HEK293T (cell line): ENCODE results near the gene LTA.

Experiments used
- CTCF ChIA-PET: fragments of 350-600 bp; formaldehyde crosslinking; extraction: SDS; loops from one replicate; lab custom pipeline; 2021; ENCODE audit warnings: antibody characterized with exemption, inconsistent platforms; lab: Yijun Ruan, JAX
- POLR2A ChIA-PET: fragments of 350-600 bp; formaldehyde crosslinking; extraction: SDS; loops from one replicate; lab custom pipeline; 2020; ENCODE audit warnings: antibody characterized with exemption, inconsistent platforms; lab: Yijun Ruan, JAX
- DNase-seq: peaks from one replicate; pipeline ENCODE4 v3.0.0; 2012; ENCODE audit warnings: mixed read lengths; ENCODE audit errors: extremely low spot score
- ARNT ChIP-seq: fragments of 450-650 bp; IDR thresholded peaks from 2 replicates; pipeline ENCODE4 v1.6.1; 2017; ENCODE audit warnings: mild to moderate bottlenecking
- BHLHE40 ChIP-seq: fragments of 450-650 bp; IDR thresholded peaks from 2 replicates; pipeline ENCODE4 v1.6.1; 2016; ENCODE audit warnings: mild to moderate bottlenecking, moderate library complexity, borderline replicate concordance
- CTBP1 ChIP-seq: fragments of 450-650 bp; IDR thresholded peaks from 2 replicates; pipeline ENCODE4 v1.6.1; 2016; ENCODE audit warnings: borderline replicate concordance
- ELF4 ChIP-seq: fragments of 450-650 bp; IDR thresholded peaks from 2 replicates; pipeline ENCODE4 v1.6.1; 2017; ENCODE audit warnings: antibody characterized with exemption
- FOXA1 ChIP-seq: fragments of 450-650 bp; IDR thresholded peaks from 2 replicates; pipeline ENCODE4 v1.6.1; 2016; ENCODE audit warnings: mild to moderate bottlenecking
- FOXK2 ChIP-seq: fragments of 450-650 bp; IDR thresholded peaks from 2 replicates; pipeline ENCODE4 v1.6.1; 2016; ENCODE audit warnings: mild to moderate bottlenecking
- FOXM1 ChIP-seq: fragments of 450-650 bp; IDR thresholded peaks from 2 replicates; pipeline ENCODE4 v1.6.1; 2017; ENCODE audit warnings: mild to moderate bottlenecking, borderline replicate concordance
- HDGF ChIP-seq: fragments of 450-650 bp; IDR thresholded peaks from 2 replicates; pipeline ENCODE4 v1.6.1; 2017; ENCODE audit warnings: antibody characterized with exemption, borderline replicate concordance
- L3MBTL2 ChIP-seq: fragments of 450-650 bp; conservative IDR thresholded peaks from 2 replicates; pipeline ENCODE4 v1.6.1; 2016; ENCODE audit warnings: mild to moderate bottlenecking
- LEF1 ChIP-seq: fragments of 450-650 bp; IDR thresholded peaks from 2 replicates; pipeline ENCODE4 v1.6.1; 2017; ENCODE audit warnings: mild to moderate bottlenecking, borderline replicate concordance
- NFRKB ChIP-seq: fragments of 450-650 bp; IDR thresholded peaks from 2 replicates; pipeline ENCODE4 v1.6.1; 2016; ENCODE audit warnings: mild to moderate bottlenecking, moderate library complexity
- PKNOX1 ChIP-seq: fragments of 450-650 bp; IDR thresholded peaks from 2 replicates; pipeline ENCODE4 v1.6.1; 2016
- SP1 ChIP-seq: fragments of 450-650 bp; IDR thresholded peaks from 2 replicates; pipeline ENCODE4 v1.6.1; 2017
- SUZ12 ChIP-seq: fragments of 450-650 bp; IDR thresholded peaks from 2 replicates; pipeline ENCODE4 v1.6.1; 2016; ENCODE audit warnings: mild to moderate bottlenecking
- TARDBP ChIP-seq: fragments of 450-650 bp; IDR thresholded peaks from 2 replicates; pipeline ENCODE4 v1.6.1; 2016
- ZNF384 ChIP-seq: fragments of 450-650 bp; IDR thresholded peaks from 2 replicates; pipeline ENCODE4 v1.6.1; 2016

Gene LTA

GRCh38 chr6:31529329-31530150 is 42.5 kb upstream of the LTA start:
- ChIA-PET POLR2A (interaction anchor here (1.1 to 8.4 kb wide), 5 partner anchors 11 to 35 kb away, joined by 4 to 114 read pairs (median 6); partner anchors contain the start of genes DDX39B, MICB and NFKBIL1), CTCF (interaction anchor here (0.9 to 1.1 kb wide), 2 partner anchors 17 to 59 kb away, joined by 3 read pairs; partner anchors contain the start of gene ATP6V1G2)
- TF ChIP-seq FOXM1 = no peak
- no peak for TF ChIP-seq SUZ12
- TF ChIP-seq LEF1 = no peak
- TF ChIP-seq NFRKB = no peak
- no peak for DNase-seq

- TF ChIP-seq TARDBP (no peak), FOXA1 (no peak), L3MBTL2 (no peak), BHLHE40 (no peak)
- CTCF ChIA-PET = no interaction called here
- DNase-seq = no peak
- POLR2A ChIA-PET = interaction anchor here (2.5 to 8.4 kb wide), 2 partner anchors 10 to 35 kb away, joined by 11 to 114 read pairs; partner anchors contain the start of gene DDX39B
Measured at GRCh38 chr6:31530659-31531058, 41.4 kb upstream of the LTA start.

GRCh38 chr6:31531162-31531561 is 40.9 kb upstream of the LTA start:
- CTCF ChIA-PET = interaction anchor here (0.6 kb wide), 1 partner anchor 15 kb away, joined by 3 read pairs; the partner anchor contains the start of gene ATP6V1G2
- DNase-seq = no peak
- no peak for TF ChIP-seq L3MBTL2
- TF ChIP-seq ELF4 = no peak
- TF ChIP-seq TARDBP = no peak
- no peak for TF ChIP-seq NFRKB
- no peak for TF ChIP-seq CTBP1
- TF ChIP-seq FOXM1 = no peak
- TF ChIP-seq BHLHE40 = no peak
- no peak for TF ChIP-seq SUZ12
- no peak for TF ChIP-seq ARNT
- TF ChIP-seq LEF1 = no peak
- no peak for TF ChIP-seq PKNOX1
- TF ChIP-seq SP1 = no peak
- no peak for TF ChIP-seq ZNF384
- TF ChIP-seq HDGF = no peak
- POLR2A ChIA-PET = interaction anchor here (1.0 to 8.4 kb wide), 4 partner anchors 10 to 36 kb away, joined by 3 to 114 read pairs (median 7); partner anchors contain the start of gene DDX39B

GRCh38 chr6:31531771-31532643 is 40.1 kb upstream of the LTA start:
- no peak for TF ChIP-seq HDGF
- no peak for TF ChIP-seq ARNT
- no peak for TF ChIP-seq BHLHE40
- no peak for TF ChIP-seq FOXK2
- no peak for TF ChIP-seq L3MBTL2
- TF ChIP-seq ELF4 = no peak
- TF ChIP-seq ZNF384 = no peak
- no peak for TF ChIP-seq NFRKB
- no peak for TF ChIP-seq TARDBP
- no peak for TF ChIP-seq FOXM1
- TF ChIP-seq PKNOX1 = no peak
- no peak for TF ChIP-seq SUZ12
- no peak for TF ChIP-seq LEF1
- no peak for TF ChIP-seq FOXA1
- no peak for TF ChIP-seq SP1
- TF ChIP-seq CTBP1 = no peak
- ChIA-PET CTCF (interaction anchor here (0.6 to 0.7 kb wide), 4 partner anchors 9 to 292 kb away, joined by 3 read pairs; partner anchors contain the start of genes ATP6V1G2 and DDX39B), POLR2A (interaction anchor here (1.0 to 8.4 kb wide), 5 partner anchors 8 to 37 kb away, joined by 3 to 114 read pairs (median 3); partner anchors contain the start of gene DDX39B)
- DNase-seq = no peak

GRCh38 chr6:31532644-31533454 is 39.2 kb upstream of the LTA start:
- ChIA-PET CTCF (interaction anchor here (0.6 kb wide), 2 partner anchors 9 to 291 kb away, joined by 3 read pairs; partner anchors contain the start of gene DDX39B), POLR2A (interaction anchor here (1.0 to 8.4 kb wide), 4 partner anchors 8 to 38 kb away, joined by 3 to 114 read pairs (median 7); partner anchors contain the start of gene DDX39B)

More at GRCh38 chr6:31532644-31533454, 39.2 kb upstream of the LTA start:
- TF ChIP-seq TARDBP (no peak), HDGF (no peak), FOXM1 (no peak), NFRKB (no peak)
- DNase-seq = no peak
